HG02763 (cell line): Measurements from ENCODE around the gene ACTRT2.

Experiments used
- ATAC-seq: cut with Tn5 transposase; IDR thresholded peaks from one replicate; pipeline ENCODE4 v1.9.1; 2021; ENCODE audit warnings: mild to moderate bottlenecking, moderate library complexity; ENCODE audit not compliant: unreplicated experiment

The ACTRT2 gene

GRCh38 chr1:3001471-3002348 is 19.6 kb upstream of the ACTRT2 start:
- ATAC-seq = no peak

GRCh38 chr1:3002349-3003038 is 18.8 kb upstream of the ACTRT2 start:
- no peak for ATAC-seq

GRCh38 chr1:3003039-3003940 is 18.0 kb upstream of the ACTRT2 start:
- ATAC-seq = no peak

- ATAC-seq = no peak
Observed at GRCh38 chr1:3003941-3004270, 17.4 kb upstream of the ACTRT2 start.

- ATAC-seq = no peak
Observed at GRCh38 chr1:3004285-3005205, 16.7 kb upstream of the ACTRT2 start.

- no peak for ATAC-seq
Observed at GRCh38 chr1:3005771-3006170, 15.5 kb upstream of the ACTRT2 start.

- no peak for ATAC-seq
Observed at GRCh38 chr1:3007298-3008147, 13.7 kb upstream of the ACTRT2 start.

GRCh38 chr1:3009021-3009420 is 12.2 kb upstream of the ACTRT2 start:
- ATAC-seq = no peak

- ATAC-seq = no peak
Observed at GRCh38 chr1:3009556-3009955, 11.7 kb upstream of the ACTRT2 start.

- no peak for ATAC-seq
Observed at GRCh38 chr1:3011127-3011526, 10.1 kb upstream of the ACTRT2 start.

- no peak for ATAC-seq
Observed at GRCh38 chr1:3011631-3012455, 9.4 kb upstream of the ACTRT2 start.

- no peak for ATAC-seq
Observed at GRCh38 chr1:3012456-3013291, 8.6 kb upstream of the ACTRT2 start.

GRCh38 chr1:3013371-3014049 is 7.8 kb upstream of the ACTRT2 start:
- no peak for ATAC-seq

GRCh38 chr1:3014050-3014440 is 7.2 kb upstream of the ACTRT2 start:
- no peak for ATAC-seq

GRCh38 chr1:3014443-3015268 is 6.6 kb upstream of the ACTRT2 start:
- no peak for ATAC-seq

- ATAC-seq = no peak
Observed at GRCh38 chr1:3015269-3015635, 6.0 kb upstream of the ACTRT2 start.
